CD14-positive monocyte (primary cell): ENCODE results near the gene SHISA6. TPM values are rescaled to one million over a fixed set of nuclear protein-coding genes. Genes with fewer than 3 reads are reported as not detected.

ENCODE experiments used
- DNase-seq, 3 donors: peaks; one replicate each; pipeline ENCODE4 v3.0.0-alpha.2; 2011 to 2022
- H2AFZ ChIP-seq: 2 replicates; pipeline ENCODE4 v1.6.0; 2012; ENCODE audit warnings: mild to moderate bottlenecking, low read depth, low read length, inconsistent platforms; ENCODE audit not compliant: insufficient read depth, poor library complexity, severe bottlenecking
- H3K27ac ChIP-seq, 2 donors: 1 replicate in 1 of 2; 2 replicates in 1 of 2; pipeline ENCODE4 v1.5.1; 2012 to 2013; ENCODE audit warnings: low read length in 2 of 2, control low read depth in 1 of 2, inconsistent platforms in 1 of 2, low read depth in 1 of 2, mild to moderate bottlenecking in 1 of 2
- H3K27me3 ChIP-seq, 2 donors: one replicate each; pipeline versions ENCODE4 v1.6.0 to v1.6.1; 2011 to 2013; ENCODE audit warnings: low read length in 2 of 2; ENCODE audit not compliant: control insufficient read depth in 2 of 2, insufficient read depth in 2 of 2
- H3K36me3 ChIP-seq, 2 donors: replicated peaks in 1 of 2; 1 replicate in 1 of 2; 2 replicates in 1 of 2; pipeline versions ENCODE4 v1.5.1 to v1.6.1; 2012 to 2013; ENCODE audit warnings: low read length in 2 of 2, control low read depth in 1 of 2, inconsistent platforms in 1 of 2, mild to moderate bottlenecking in 1 of 2; ENCODE audit not compliant: insufficient read depth in 2 of 2, control insufficient read depth in 1 of 2
- H3K4me1 ChIP-seq, 2 donors: 1 replicate in 1 of 2; 2 replicates in 1 of 2; pipeline versions ENCODE4 v1.5.1 to v1.6.1; 2012 to 2013; ENCODE audit warnings: low read length in 2 of 2, control low read depth in 1 of 2, inconsistent platforms in 1 of 2, mild to moderate bottlenecking in 1 of 2, moderate library complexity in 1 of 2; ENCODE audit not compliant: insufficient read depth in 2 of 2, control insufficient read depth in 1 of 2
- H3K4me2 ChIP-seq: replicated peaks from 2 replicates; pipeline ENCODE3; 2012; ENCODE audit warnings: low read length, moderate library complexity, mild to moderate bottlenecking; ENCODE audit not compliant: poor library complexity, severe bottlenecking; ENCODE audit errors: extremely low read depth
- H3K4me3 ChIP-seq, 3 experiments: fragments of 200-600 bp in 1 of 3; sonication (generic) in 1 of 3; replicated peaks in 1 of 3; 1 replicate in 2 of 3; 2 replicates in 1 of 3; pipeline ENCODE4 v1.5.1; 2011 to 2013; ENCODE audit warnings: low read length in 3 of 3, mild to moderate bottlenecking in 3 of 3, control low read depth in 2 of 3, low read depth in 2 of 3, inconsistent platforms in 1 of 3, moderate library complexity in 1 of 3
- H3K79me2 ChIP-seq: 2 replicates; pipeline ENCODE4 v1.6.0; 2012; ENCODE audit warnings: mild to moderate bottlenecking, control low read depth, inconsistent platforms, low read length, moderate library complexity; ENCODE audit not compliant: insufficient read depth
- H3K9ac ChIP-seq: 2 replicates; pipeline ENCODE4 v1.6.0; 2017; ENCODE audit warnings: low read length, mild to moderate bottlenecking; ENCODE audit not compliant: insufficient read depth, poor library complexity, severe bottlenecking
- H3K9me3 ChIP-seq, 2 donors: replicated peaks in 1 of 2; 1 replicate in 1 of 2; 2 replicates in 1 of 2; pipeline versions ENCODE4 v1.5.1 to v1.6.1; 2012 to 2013; ENCODE audit warnings: low read length in 2 of 2, control low read depth in 1 of 2; ENCODE audit not compliant: control insufficient read depth in 1 of 2, insufficient read depth in 1 of 2
- H4K20me1 ChIP-seq: 2 replicates; pipeline ENCODE4 v1.6.0; 2012; ENCODE audit warnings: mild to moderate bottlenecking, low read length, control low read depth, moderate library complexity; ENCODE audit not compliant: insufficient read depth
- H3K27ac Mint-ChIP-seq, 7 donors: one replicate each; pipeline ENCODE4 v1.8.0; 2020; ENCODE audit warnings: mild to moderate bottlenecking in 7 of 7, mixed read lengths in 7 of 7, moderate library complexity in 6 of 7, inconsistent platforms in 2 of 7
- H3K27me3 Mint-ChIP-seq, 3 donors: one replicate each; pipeline ENCODE4 v1.8.0; 2021 to 2022; ENCODE audit warnings: low read depth in 3 of 3, mild to moderate bottlenecking in 3 of 3, mixed read lengths in 3 of 3, moderate library complexity in 3 of 3, inconsistent platforms in 1 of 3
- H3K36me3 Mint-ChIP-seq, 2 donors: one replicate each; pipeline ENCODE4 v1.8.0; 2020; ENCODE audit warnings: mixed read lengths in 2 of 2, inconsistent platforms in 1 of 2, mild to moderate bottlenecking in 1 of 2
- H3K4me1 Mint-ChIP-seq: one replicate; pipeline ENCODE4 v1.8.0; 2020; ENCODE audit warnings: mild to moderate bottlenecking, mixed read lengths
- H3K4me3 Mint-ChIP-seq, 2 donors: one replicate each; pipeline ENCODE4 v1.8.0; 2020; ENCODE audit warnings: mild to moderate bottlenecking in 2 of 2, mixed read lengths in 2 of 2, moderate library complexity in 1 of 2
- H3K9me3 Mint-ChIP-seq, 7 donors: one replicate each; pipeline ENCODE4 v1.8.0; 2020 to 2022; ENCODE audit warnings: mixed read lengths in 7 of 7, mild to moderate bottlenecking in 6 of 7, moderate library complexity in 6 of 7, inconsistent platforms in 2 of 7
- CTCF ChIP-seq: fragments of 200-600 bp; IDR thresholded peaks from one replicate; pipeline ENCODE4 v1.8.0; 2022; ENCODE audit warnings: antibody characterized with exemption, mild to moderate bottlenecking
- WGBS: methylation state at CpG from one replicate; pipeline ENCODE4 v1.1.5; 2013; ENCODE audit warnings: missing lambda C conversion rate; ENCODE audit not compliant: insufficient coverage; 5-methylcytosine and 5-hydroxymethylcytosine counted together
- intact Hi-C, 2 donors: fragments of 100-400 bp; cut with micrococcal nuclease; formaldehyde crosslinking; loops; one replicate each; pipeline versions ENCODE4 v1.15.0 to v1.15.1; 2023
- polyA plus RNA-seq, 3 donors: library from polyadenylated mRNA; depleted of rRNA in 1 of 3; unstranded in 2 of 3; stranded (reverse) in 1 of 3; fragments of 300-500 nt in 2 of 3; fragments of >200 nt in 1 of 3; fragmentation: Illumina TruSeq in 2 of 3; gene quantifications; 1 replicate in 2 of 3; 2 replicates in 1 of 3; pipeline ENCODE4 v1.2.3, GENCODE V29; 2012 to 2021

SHISA6 gene
- polyA plus RNA-seq, 3 donors: not detected

GRCh38 chr17:11499881-11500280 lies 258.9 kb downstream of the SHISA6 start:
- H2AFZ ChIP-seq: no peak overlapping the region
- intact Hi-C loops: no loop called here
- no peaks in the 10 kb centered on the region for H3K4me1 ChIP-seq
- H3K4me3 ChIP-seq: no peak overlapping the region
- Mint-ChIP-seq H3K27ac (no peak overlapping the region), H3K9me3 (peaks cover 4 to 36% (median 23%) of the 10 kb centered on the region in 7 donors), H3K4me3 (no peak overlapping the region), H3K27me3 (peaks cover 0 to 2% (median 2%) of the 10 kb centered on the region in 3 donors), H3K4me1 (no peaks in the 10 kb centered on the region), H3K36me3 (no peaks in the 10 kb centered on the region)
- H3K4me2 ChIP-seq: no peak overlapping the region
- H3K27me3 ChIP-seq: no peaks in the 10 kb centered on the region
- TF ChIP-seq CTCF: no peak
- H4K20me1 ChIP-seq: no peaks in the 10 kb centered on the region
- no peak overlapping the region for H3K27ac ChIP-seq
- peaks cover 28 to 38% of the 10 kb centered on the region in 2 donors for H3K9me3 ChIP-seq
- H3K9ac ChIP-seq: no peak overlapping the region
- H3K79me2 ChIP-seq: no peaks in the 10 kb centered on the region
- WGBS: 82% methylated on average over 2 of the region's 3 CpGs
- H3K36me3 ChIP-seq: no peaks in the 10 kb centered on the region
- DNase-seq: no peak

- Histone ChIP-seq H3K9me3 (peaks cover 9 to 24% of the 10 kb centered on the region in 2 donors), H4K20me1 (no peaks in the 10 kb centered on the region), H3K9ac (no peak overlapping the region), H3K27ac (no peak overlapping the region), H3K36me3 (no peaks in the 10 kb centered on the region), H2AFZ (no peak overlapping the region), H3K4me3 (no peak overlapping the region), H3K27me3 (no peaks in the 10 kb centered on the region), H3K4me2 (no peak overlapping the region), H3K79me2 (no peaks in the 10 kb centered on the region), H3K4me1 (no peaks in the 10 kb centered on the region)
- H3K4me1 Mint-ChIP-seq: no peaks in the 10 kb centered on the region
- H3K27me3 Mint-ChIP-seq: peaks cover 0 to 3% (median 2%) of the 10 kb centered on the region in 3 donors
- no peak overlapping the region for H3K27ac Mint-ChIP-seq
- intact Hi-C loops: no loop called here
- DNase-seq: no peak
- TF ChIP-seq CTCF: no peak
- WGBS: 56% methylated on average over 5 of the region's 9 CpGs
- H3K36me3 Mint-ChIP-seq: no peaks in the 10 kb centered on the region
- H3K4me3 Mint-ChIP-seq: no peak overlapping the region
- H3K9me3 Mint-ChIP-seq: peaks cover 2 to 30% (median 19%) of the 10 kb centered on the region in 7 donors
These were observed 262.5 kb downstream of the SHISA6 start for GRCh38 chr17:11503308-11504035.
